Measurements from ENCODE around the gene RCAN1.

GRCh38 chr21:34531399-34531798 lies 83.5 kb downstream of the RCAN1 start:
- TF ChIP-seq EZH2 (IDR thresholded peaks at IDR 0.05; ENCODE audit: borderline replicate concordance, low read depth, low read length, poor library complexity, severe bottlenecking) (no peak), CTCF (conservative IDR thresholded peaks at IDR 0.05; ENCODE audit: low read depth, low read length) (no peak)
